Stimulated activated naive CD8-positive, alpha-beta T cell treated with anti-CD3 and anti-CD28 coated beads, Interleukin-15, Interleukin-2, amounts not matched to agents 100 U/mL and 50 U/mL, for 24 hours (primary cell): Measurements from ENCODE around the gene FTCDNL1.

Experiments
- ATAC-seq: fragments of 150-1000 bp; cut with Tn5 transposase; one replicate; pipeline ENCODE4 v1.10.0; 2021
- DNase-seq: peaks from one replicate; pipeline ENCODE4 v3.0.0; 2021

The FTCDNL1 gene

GRCh38 chr2:199739413-199740110 lies 111.4 kb downstream of the FTCDNL1 start:
- peak; percentile 76 for DNase-seq
- peak; percentile 57 for ATAC-seq

DNA sequence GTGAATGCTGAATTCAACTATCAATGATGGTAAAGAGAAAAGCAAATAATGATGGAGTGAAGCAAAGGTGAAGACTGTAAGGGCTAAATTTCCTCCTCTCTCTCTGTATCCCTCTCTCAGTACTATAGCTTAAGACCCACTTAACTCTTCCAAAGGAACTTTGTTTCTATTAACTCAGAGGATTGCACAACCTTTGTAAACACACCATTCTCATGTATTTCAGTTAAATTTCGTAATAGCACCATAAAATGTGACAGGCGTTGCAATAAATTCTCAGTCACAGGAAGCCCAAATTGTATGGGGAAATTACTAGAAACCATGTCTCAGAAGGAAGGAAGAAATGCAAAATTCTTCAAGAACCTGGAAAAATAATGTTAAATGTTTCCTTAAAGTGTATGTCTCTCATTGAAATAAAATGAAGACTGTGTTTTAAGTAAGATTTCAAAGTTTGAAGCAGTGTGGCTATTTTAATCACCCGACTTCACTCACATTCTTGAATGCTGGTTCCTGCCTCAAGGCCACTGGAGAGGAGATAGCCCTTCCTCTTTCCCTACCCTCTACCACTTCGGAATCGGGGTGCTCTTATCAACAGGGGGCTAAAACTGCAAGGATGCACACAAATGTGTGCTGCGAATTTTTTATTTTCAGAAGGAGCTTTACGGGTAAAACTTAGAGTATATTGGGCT lies 112.1 kb downstream of the FTCDNL1 start:
- DNase-seq (no peak), ATAC-seq (no peak)

DNA sequence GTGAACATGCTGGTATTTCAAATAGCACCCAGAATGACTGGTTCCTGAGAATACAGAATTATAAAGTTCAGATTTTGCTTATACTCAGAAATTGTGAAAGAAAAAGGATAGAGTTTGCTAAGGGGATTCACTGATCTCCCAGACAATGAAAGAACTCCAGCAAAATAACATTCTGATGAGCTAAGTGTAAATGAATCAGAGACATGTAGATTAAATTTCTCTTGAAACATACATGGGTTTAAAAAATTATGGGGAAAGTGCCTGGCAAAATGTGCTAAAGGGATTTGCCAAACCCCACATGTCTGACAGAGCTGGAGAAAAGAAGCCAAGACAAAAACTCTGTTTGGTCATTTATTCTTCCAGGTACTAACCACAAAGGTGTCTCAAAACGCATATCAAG lies 116.3 kb downstream of the FTCDNL1 start:
- DNase-seq = no peak

DNA sequence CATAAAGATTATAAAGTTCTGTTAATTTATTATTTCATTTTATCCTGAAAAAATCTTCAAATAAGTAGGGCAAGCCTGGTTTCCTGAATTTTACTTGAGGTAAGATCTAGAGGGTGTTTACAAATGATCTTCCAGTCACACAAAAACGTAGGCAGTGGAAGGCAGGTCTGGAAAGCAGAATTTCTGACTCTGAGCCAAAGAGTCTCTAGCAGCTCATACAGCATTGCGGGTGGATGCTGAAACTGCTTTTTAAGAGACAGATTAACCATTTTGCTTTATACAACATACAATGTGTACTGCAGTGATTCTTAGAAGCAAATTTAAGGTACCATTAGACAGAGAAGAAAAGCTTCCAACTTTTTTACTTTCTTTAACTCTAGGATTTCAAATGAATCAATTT lies 117.0 kb downstream of the FTCDNL1 start:
- no peak for DNase-seq
- no peak for ATAC-seq

More for the DNA sequence above, 116.3 kb downstream of the FTCDNL1 start:
- no peak for ATAC-seq

DNA sequence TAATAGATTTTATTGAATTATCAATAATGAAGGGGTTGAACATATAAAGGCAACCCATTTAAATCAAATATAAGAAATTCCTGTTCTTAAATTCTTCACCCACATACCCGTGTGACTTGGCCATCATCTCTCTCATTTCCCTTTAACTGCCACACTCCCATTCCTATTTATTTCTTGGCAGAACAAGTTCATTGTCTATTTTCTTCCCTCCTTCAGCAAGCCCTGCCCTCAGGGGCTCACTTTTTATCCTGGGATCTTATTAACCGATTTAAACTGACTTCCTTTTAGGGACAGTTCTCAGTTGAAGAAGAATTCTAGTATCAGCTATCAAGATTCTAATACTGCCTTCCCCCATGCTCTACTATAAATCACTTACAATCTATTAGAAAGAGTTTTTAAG lies 123.2 kb downstream of the FTCDNL1 start:
- ATAC-seq = no peak
- DNase-seq = no peak

DNA sequence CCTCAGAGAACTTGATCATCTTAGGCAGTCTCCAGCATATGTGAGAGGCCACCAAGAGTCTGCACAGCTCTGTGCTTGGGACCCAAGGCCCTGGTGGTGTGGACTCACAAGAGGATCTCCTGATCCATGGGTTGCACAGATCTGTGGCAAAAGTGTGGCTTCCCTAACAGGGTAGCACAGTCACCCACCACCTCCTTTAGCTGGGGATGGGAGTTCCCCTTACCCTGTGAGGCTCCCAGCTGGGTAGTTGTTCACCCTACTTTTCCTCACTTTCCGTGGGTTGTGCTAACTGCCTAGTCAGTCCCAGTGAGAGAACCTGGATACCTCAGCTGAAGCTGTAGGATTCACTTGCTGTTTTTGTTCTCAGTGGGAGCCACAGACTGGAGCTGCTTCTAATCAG lies 123.7 kb downstream of the FTCDNL1 start:
- ATAC-seq (no peak), DNase-seq (no peak)

DNA sequence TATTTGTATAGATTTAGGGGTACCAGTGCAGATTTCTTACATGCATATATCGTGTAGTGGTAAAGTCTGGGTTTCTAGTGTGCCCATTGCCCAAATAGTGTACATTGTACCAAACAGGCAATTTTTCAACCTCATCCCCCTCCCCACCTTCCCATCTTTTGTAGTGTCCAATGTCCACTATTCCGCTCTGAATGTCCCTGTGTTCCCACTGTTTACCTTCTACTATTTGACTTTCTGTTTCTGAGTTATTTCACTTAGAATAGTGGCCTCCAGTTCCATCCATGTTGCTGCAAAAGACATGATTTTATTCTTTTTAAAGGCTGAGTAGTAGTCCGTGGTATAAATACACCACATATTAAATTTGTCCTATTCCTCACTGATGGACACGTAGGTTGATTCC lies 132.9 kb downstream of the FTCDNL1 start:
- ATAC-seq = no peak
- no peak for DNase-seq

- no peak for DNase-seq
- ATAC-seq = no peak
Measured at GRCh38 chr2:199717587-199717907, 133.4 kb downstream of the FTCDNL1 start.

GRCh38 chr2:199716807-199717586 lies 134.0 kb downstream of the FTCDNL1 start:
- DNase-seq (no peak), ATAC-seq (no peak)

- ATAC-seq (no peak), DNase-seq (no peak)
Measured at GRCh38 chr2:199713746-199714145, 137.2 kb downstream of the FTCDNL1 start.

GRCh38 chr2:199710551-199710950 lies 140.4 kb downstream of the FTCDNL1 start:
- ATAC-seq = no peak
- no peak for DNase-seq
